Endothelial cell of umbilical vein (primary cell): ENCODE measurements around the gene C20orf144. TPM values are rescaled to one million over a fixed set of nuclear protein-coding genes. Genes with fewer than 3 reads are reported as not detected.

ENCODE experiments used
- Bru-seq: library from RNA; stranded (reverse); fragments of 400-500 nt; gene quantifications from one replicate; lab custom pipeline; 2021; lab: Mats Ljungman, UMichigan
- BruChase-seq, 2 experiments: library from RNA; stranded (reverse); fragments of 400-500 nt; gene quantifications; one replicate each; lab custom pipeline; 2021; lab: Mats Ljungman, UMichigan
- BruUV-seq: library from RNA; stranded (reverse); fragments of 400-500 nt; replicated peaks from 2 replicates; lab custom pipeline; 2021; lab: Mats Ljungman, UMichigan
- CTCF ChIA-PET: fragments of 300-600, 350-600 bp; sonication (Branson Sonifier 250); formaldehyde crosslinking; loops from one replicate; lab custom pipeline; 2021; ENCODE audit warnings: antibody characterized with exemption, inconsistent platforms; lab: Charles Lee
- POLR2A ChIA-PET: fragments of 300-600, 350-600 bp; sonication (Branson Sonifier 250); formaldehyde crosslinking; loops from one replicate; lab custom pipeline; 2021; ENCODE audit warnings: antibody characterized with exemption, inconsistent platforms; lab: Charles Lee
- DNase-seq: peaks from one replicate; pipeline ENCODE4 v3.0.0-alpha.2; 2011; ENCODE audit warnings: low read depth, low spot score
- FAIRE-seq: peaks from 2 replicates; lab custom pipeline; 2011; peaks lifted over from hg19 to GRCh38; lab: Jason Lieb, UNC
- H2AFZ ChIP-seq: 2 replicates; pipeline ENCODE4 v1.6.0; 2012; ENCODE audit warnings: low read depth, low read length, control low read depth, inconsistent platforms
- H3K27ac ChIP-seq: 2 replicates; pipeline ENCODE4 v1.5.1; 2011; ENCODE audit warnings: low read depth, mild to moderate bottlenecking, control low read depth, low read length, moderate library complexity; ENCODE audit not compliant: insufficient read depth
- H3K27me3 ChIP-seq, 2 experiments: 2 replicates each; pipeline versions ENCODE4 v1.6.0 to v1.6.1; 2011; ENCODE audit warnings: low read length in 2 of 2, mixed read lengths in 1 of 2; ENCODE audit not compliant: control insufficient read depth in 2 of 2, insufficient read depth in 2 of 2
- H3K36me3 ChIP-seq, 2 experiments: 2 replicates in 1 of 2; 3 replicates in 1 of 2; pipeline ENCODE4 v1.5.1; 2011; ENCODE audit warnings: low read length in 2 of 2, mild to moderate bottlenecking in 1 of 2, moderate library complexity in 1 of 2; ENCODE audit not compliant: control insufficient read depth in 2 of 2, insufficient read depth in 2 of 2; ENCODE audit errors: extremely low read depth in 1 of 2
- H3K4me1 ChIP-seq: 3 replicates; pipeline ENCODE4 v1.5.1; 2011; ENCODE audit warnings: mild to moderate bottlenecking, low read length; ENCODE audit not compliant: control insufficient read depth, insufficient read depth; ENCODE audit errors: extremely low read depth
- H3K4me2 ChIP-seq: 2 replicates; pipeline ENCODE4 v1.6.1; 2011; ENCODE audit warnings: low read length, control low read depth, mixed read lengths; ENCODE audit not compliant: insufficient read depth
- H3K4me3 ChIP-seq, 3 experiments: fragments of 200-600 bp in 1 of 3; sonication (generic), shearing (Covaris generic) in 1 of 3; replicated peaks in 1 of 3; 2 replicates each; pipeline ENCODE4 v1.5.1; 2011 to 2016; ENCODE audit warnings: control low read depth in 3 of 3, low read length in 3 of 3, mild to moderate bottlenecking in 2 of 3, inconsistent platforms in 1 of 3, low read depth in 1 of 3, moderate library complexity in 1 of 3; ENCODE audit not compliant: insufficient read depth in 1 of 3
- H3K79me2 ChIP-seq: 2 replicates; pipeline ENCODE4 v1.6.0; 2012; ENCODE audit warnings: low read length, inconsistent platforms; ENCODE audit not compliant: control insufficient read depth, insufficient read depth
- H3K9ac ChIP-seq: replicated peaks from 2 replicates; pipeline ENCODE3; 2011; ENCODE audit warnings: low read length, control low read depth; ENCODE audit not compliant: insufficient read depth; ENCODE audit errors: extremely low read depth
- H3K9me1 ChIP-seq: replicated peaks from 3 replicates; pipeline ENCODE4 v1.6.0; 2011; ENCODE audit warnings: mild to moderate bottlenecking, low read length; ENCODE audit not compliant: control insufficient read depth, insufficient read depth; ENCODE audit errors: extremely low read depth
- H3K9me3 ChIP-seq: replicated peaks from 2 replicates; pipeline ENCODE4 v1.5.1; 2012; ENCODE audit warnings: low read length, inconsistent platforms; ENCODE audit not compliant: control insufficient read depth, insufficient read depth
- H4K20me1 ChIP-seq: replicated peaks from 2 replicates; pipeline ENCODE3; 2011; ENCODE audit warnings: mild to moderate bottlenecking, low read length; ENCODE audit not compliant: control insufficient read depth, insufficient read depth; ENCODE audit errors: extremely low read depth
- EZH2 ChIP-seq: IDR thresholded peaks from 2 replicates; pipeline ENCODE4 v1.6.1; 2012; ENCODE audit warnings: borderline replicate concordance, low read depth, mild to moderate bottlenecking, moderate library complexity, low read length, inconsistent platforms; ENCODE audit not compliant: severe bottlenecking
- FOS ChIP-seq: IDR thresholded peaks from 2 replicates; pipeline ENCODE4 v1.6.1; 2011; ENCODE audit warnings: mild to moderate bottlenecking, low read length, moderate library complexity, borderline replicate concordance; ENCODE audit not compliant: insufficient read depth
- GATA2 ChIP-seq: IDR thresholded peaks from 2 replicates; pipeline ENCODE4 v1.7.0; 2011; ENCODE audit warnings: low read depth, mild to moderate bottlenecking, moderate library complexity, mixed read lengths, low read length; ENCODE audit not compliant: insufficient read length, insufficient read depth
- JUN ChIP-seq: IDR thresholded peaks from 2 replicates; pipeline ENCODE4 v1.6.1; 2011; ENCODE audit warnings: borderline replicate concordance, low read depth; ENCODE audit not compliant: insufficient read length, insufficient read depth
- MYC ChIP-seq: IDR thresholded peaks from one replicate; pipeline ENCODE4 v1.6.1; 2011; ENCODE audit warnings: mild to moderate bottlenecking, low read depth, low read length
- POLR2A ChIP-seq: IDR thresholded peaks from 2 replicates; pipeline ENCODE4 v1.6.1; 2012; ENCODE audit warnings: low read depth, mild to moderate bottlenecking, control low read depth, low read length
- POLR2AphosphoS5 ChIP-seq: IDR thresholded peaks from 2 replicates; pipeline ENCODE4 v1.6.1; 2012; ENCODE audit warnings: low read depth, mild to moderate bottlenecking, control low read depth, low read length, moderate library complexity; ENCODE audit not compliant: insufficient read depth
- dilution Hi-C: fragments of 300-500 bp; cut with MboI; formaldehyde crosslinking; loops from one replicate; pipeline ENCODE4 v1.15.0; 2019; ENCODE audit warnings: low sequenced_read_pairs; ENCODE audit not compliant: extremely low pct_ligation_motif_present
- intact Hi-C: fragments of 100-400 bp; cut with micrococcal nuclease; formaldehyde crosslinking; loops from one replicate; pipeline ENCODE4 v1.10.0; 2022
- long read RNA-seq: library from polyadenylated mRNA; stranded (forward); transcript quantifications from one replicate; pipeline ENCODE4 v2.0.0, GENCODE V29; 2021
- polyA minus RNA-seq, 3 experiments: library from RNA; depleted of rRNA, polyadenylated mRNA; stranded (reverse); fragments of >200 nt; gene quantifications; 1 replicate in 1 of 3; 2 replicates in 2 of 3; pipeline ENCODE4 v1.2.3, GENCODE V29; 2011
- polyA plus RNA-seq, 4 experiments: library from polyadenylated mRNA; depleted of rRNA in 3 of 4; stranded (reverse) in 3 of 4; unstranded in 1 of 4; fragments of >200 nt; gene quantifications; 2 replicates each; pipeline versions ENCODE4 v1.2.1 to v1.2.3, GENCODE V29; 2011 to 2012; ENCODE audit warnings: missing spikeins in 1 of 4
- total RNA-seq: library from RNA; stranded (reverse); gene quantifications from 2 replicates; pipeline ENCODE4 v1.2.3, GENCODE V29; 2021
- TF ChIP-seq, protein P1 (sequence below): IDR thresholded peaks from 2 replicates; pipeline ENCODE4 v1.6.1; 2011; ENCODE audit not compliant: insufficient read depth, insufficient read length
- TF ChIP-seq, protein P2 (sequence below), 2 donors: IDR thresholded peaks; 1 replicate in 1 of 2; 2 replicates in 1 of 2; pipeline ENCODE4 v1.5.1; 2011; ENCODE audit warnings: low read length in 2 of 2, mild to moderate bottlenecking in 2 of 2, moderate library complexity in 2 of 2, control low read depth in 1 of 2, inconsistent platforms in 1 of 2, low read depth in 1 of 2; ENCODE audit not compliant: insufficient read depth in 1 of 2; ENCODE audit errors: extremely low read depth in 1 of 2

The C20orf144 gene
- not detected in 2 replicates for total RNA-seq
- 0.05 TPM in 1 of 2 replicates, not detected in the other for polyA plus RNA-seq
- polyA plus RNA-seq (2011; cell fraction: cytosol; rRNA removed): 0.03 and 0.05 TPM in 2 replicates
- not detected in 2 replicates for polyA plus RNA-seq (2011; cell fraction: nucleus; rRNA removed)
- 0.14 and 0.21 TPM in 2 replicates for polyA plus RNA-seq (2012)
- polyA minus RNA-seq: not detected in 2 replicates
- not detected for polyA minus RNA-seq (2011; cell fraction: cytosol; rRNA and poly(A)+ RNA removed)
- polyA minus RNA-seq (2011; cell fraction: nucleus; rRNA and poly(A)+ RNA removed): not detected in 2 replicates
- percentile 12 among the genes with signal in this experiment for Bru-seq, nascent RNA
- BruChase-seq, experiment 1, labeled RNA remaining after a 6-hour chase: percentile 19 among the genes with signal in this experiment
- not detected for BruChase-seq, experiment 2, labeled RNA remaining after a 2-hour chase
- long read RNA-seq: 0 reads

DNA sequence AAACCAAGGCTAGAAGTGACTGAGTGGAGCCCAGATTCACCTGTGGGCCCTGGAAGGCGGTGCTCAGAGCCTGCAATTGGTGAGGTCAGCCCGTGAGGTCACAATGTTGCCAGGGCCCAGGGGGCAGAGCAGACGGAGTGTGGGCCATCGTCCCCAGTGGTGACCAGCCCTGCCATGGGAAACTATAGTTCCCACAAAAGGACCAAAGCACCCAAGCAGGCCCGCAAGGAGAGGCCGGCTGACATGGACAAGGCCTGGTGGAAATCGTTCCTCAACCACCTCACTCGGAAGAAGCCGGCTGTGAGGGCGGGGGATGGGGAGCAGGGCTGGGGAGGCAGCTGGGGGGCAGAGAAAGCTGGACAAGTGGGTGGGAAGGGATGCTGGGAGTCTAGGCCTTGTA lies at the start of gene C20orf144:
Gene C20orf144 (plus strand): TSS at position 156 of the 400 bp plus-strand sequence. CDS start 19 bp downstream, at position 175.
- peak within 1 kb of the TSS; percentile 86 for H3K4me2 ChIP-seq
- dilution Hi-C loops: no loop called here
- no peaks in the 10 kb centered on the region for H3K79me2 ChIP-seq
- FAIRE-seq (no peak), DNase-seq (no peak)
- no peak within 1 kb of the TSS for H3K9ac ChIP-seq
- H3K9me1 ChIP-seq: no peaks in the 10 kb centered on the region
- no peaks in the 10 kb centered on the region for H3K36me3 ChIP-seq
- no peaks in the 10 kb centered on the region for H3K9me3 ChIP-seq
- H3K27me3 ChIP-seq: no peaks in the 10 kb centered on the region
- peaks cover 19% of the 10 kb centered on the region for H3K4me1 ChIP-seq
- peak within 1 kb of the TSS; percentile 43 for H3K27ac ChIP-seq
- no peaks in the 10 kb centered on the region for H4K20me1 ChIP-seq
- intact Hi-C loops: loop anchor here (10.0 kb wide), 1 partner anchor 333 kb away; the partner anchor contains the start of gene RALY
- POLR2A ChIA-PET: no interaction called here
- CTCF ChIA-PET: no interaction called here
- TF ChIP-seq EZH2 (no peak), JUN (no peak), FOS (no peak), MYC (no peak)
- H3K4me3 ChIP-seq: peak within 1 kb of the TSS; percentile 56 to 75 (median 59)
- peak within 1 kb of the TSS; percentile 80 for H2AFZ ChIP-seq
- no TSS peak for BruUV-seq

DNA sequence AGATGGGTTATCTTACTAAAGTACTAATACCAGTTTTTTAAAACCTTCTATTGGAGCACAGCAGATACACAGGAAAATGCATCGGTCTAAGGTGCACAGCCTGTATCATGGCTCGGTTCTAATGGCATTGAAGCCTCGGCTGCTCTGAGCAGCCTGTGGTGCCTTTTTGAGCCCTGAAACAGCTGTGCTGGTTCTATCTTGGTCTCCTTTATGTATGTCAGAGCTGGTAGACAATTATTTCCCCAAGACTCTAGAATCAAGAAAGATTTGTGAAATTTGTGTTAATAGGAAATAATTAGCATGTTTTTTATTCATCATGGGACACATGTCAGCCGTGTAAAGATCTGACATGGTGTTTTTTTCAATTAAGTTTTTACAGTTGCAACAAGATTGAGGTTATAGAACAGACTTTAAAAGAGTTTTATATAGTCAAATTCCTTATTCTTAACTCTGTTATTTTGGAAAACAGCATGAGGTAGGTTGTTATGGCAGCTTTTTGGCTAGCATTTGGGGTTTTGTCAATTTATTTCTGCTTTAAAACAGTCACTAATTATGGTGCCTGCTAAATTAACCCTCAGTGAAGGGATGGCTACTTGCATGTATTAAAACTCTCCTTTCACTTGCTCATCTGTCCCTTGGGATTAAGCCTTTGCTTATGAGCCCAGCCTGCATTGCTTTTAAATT lies 40.3 kb upstream of the C20orf144 start:
- Histone ChIP-seq H3K4me2 (no peak overlapping the region), H3K4me3 (no peak overlapping the region), H3K9me3 (no peaks in the 10 kb centered on the region), H3K36me3 (peaks cover 0 to 2% of the 10 kb centered on the region in 2 experiments), H3K9me1 (no peaks in the 10 kb centered on the region), H2AFZ (no peak overlapping the region), H3K27ac (no peak overlapping the region), H3K27me3 (no peaks in the 10 kb centered on the region), H3K9ac (no peak overlapping the region), H4K20me1 (no peaks in the 10 kb centered on the region), H3K4me1 (no peaks in the 10 kb centered on the region), H3K79me2 (no peaks in the 10 kb centered on the region)
- intact Hi-C loops: no loop called here
- DNase-seq (no peak), FAIRE-seq (no peak)
- ChIA-PET CTCF (interaction anchor here (1.0 kb wide), 1 partner anchor 46 kb away, joined by 3 read pairs; no protein-coding TSS in a partner anchor), POLR2A (no interaction called here)
- TF ChIP-seq GATA2 (no peak), POLR2AphosphoS5 (no peak), JUN (no peak), EZH2 (no peak), POLR2A (no peak), FOS (no peak), MYC (no peak)
- TF ChIP-seq, protein P1, sequence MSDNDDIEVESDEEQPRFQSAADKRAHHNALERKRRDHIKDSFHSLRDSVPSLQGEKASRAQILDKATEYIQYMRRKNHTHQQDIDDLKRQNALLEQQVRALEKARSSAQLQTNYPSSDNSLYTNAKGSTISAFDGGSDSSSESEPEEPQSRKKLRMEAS: no peak
- TF ChIP-seq, protein P2, sequence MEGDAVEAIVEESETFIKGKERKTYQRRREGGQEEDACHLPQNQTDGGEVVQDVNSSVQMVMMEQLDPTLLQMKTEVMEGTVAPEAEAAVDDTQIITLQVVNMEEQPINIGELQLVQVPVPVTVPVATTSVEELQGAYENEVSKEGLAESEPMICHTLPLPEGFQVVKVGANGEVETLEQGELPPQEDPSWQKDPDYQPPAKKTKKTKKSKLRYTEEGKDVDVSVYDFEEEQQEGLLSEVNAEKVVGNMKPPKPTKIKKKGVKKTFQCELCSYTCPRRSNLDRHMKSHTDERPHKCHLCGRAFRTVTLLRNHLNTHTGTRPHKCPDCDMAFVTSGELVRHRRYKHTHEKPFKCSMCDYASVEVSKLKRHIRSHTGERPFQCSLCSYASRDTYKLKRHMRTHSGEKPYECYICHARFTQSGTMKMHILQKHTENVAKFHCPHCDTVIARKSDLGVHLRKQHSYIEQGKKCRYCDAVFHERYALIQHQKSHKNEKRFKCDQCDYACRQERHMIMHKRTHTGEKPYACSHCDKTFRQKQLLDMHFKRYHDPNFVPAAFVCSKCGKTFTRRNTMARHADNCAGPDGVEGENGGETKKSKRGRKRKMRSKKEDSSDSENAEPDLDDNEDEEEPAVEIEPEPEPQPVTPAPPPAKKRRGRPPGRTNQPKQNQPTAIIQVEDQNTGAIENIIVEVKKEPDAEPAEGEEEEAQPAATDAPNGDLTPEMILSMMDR (IDR thresholded peaks at IDR 0.05; ENCODE audit: extremely low read depth in 1 of 2, insufficient read depth in 1 of 2, low read depth in 1 of 2, low read length in 2 of 2): no peak
- BruUV-seq: no TSS peak
- dilution Hi-C loops: no loop called here
